Left ventricle myocardium superior (tissue), 1 donor: ENCODE measurements around the gene SNAP47. TPM values are rescaled to one million over a fixed set of nuclear protein-coding genes. Genes with fewer than 3 reads are reported as not detected.
A peak's percentile ranks its signal among the peaks of the same experiment; 100 is the strongest.

Source experiments
- ATAC-seq: fragments of 200-7000 bp; cut with Tn5 transposase; one replicate; pipeline ENCODE4 v1.9.1; 2020; ENCODE audit warnings: mild to moderate bottlenecking, moderate library complexity
- DNase-seq: peaks from one replicate; pipeline ENCODE4 v3.0.0-alpha.2; 2020
- intact Hi-C: fragments of 100-400 bp; cut with micrococcal nuclease; formaldehyde crosslinking; loops from one replicate; pipeline ENCODE4 v1.11.0; 2022
- total RNA-seq: library from RNA; stranded (reverse); fragmentation: NEBNext Ultra II Directional; extraction: Animal tissue kit (Norgen Biotek cat#: 25700); gene quantifications from one replicate; pipeline ENCODE4 v1.2.1, GENCODE V29; 2021
- donor health status: DM: no; HTN: yes; CAD: no; lungs with severe emphysema.

Gene SNAP47
- total RNA-seq, 1 donor from 2014 or later: 36.4 TPM

GRCh38 chr1:227731241-227731677, 4.0 kb upstream of the SNAP47 start:
- intact Hi-C loops: no loop called here
- ATAC-seq (no peak), DNase-seq (no peak)

- intact Hi-C loops: no loop called here
- ATAC-seq (no peak), DNase-seq (no peak)
Measured at GRCh38 chr1:227731696-227732585, 3.3 kb upstream of the SNAP47 start.

- DNase-seq (no peak), ATAC-seq (no peak)
- intact Hi-C loops: no loop called here
Measured at GRCh38 chr1:227732586-227733308, 2.5 kb upstream of the SNAP47 start.

GRCh38 chr1:227733309-227733705, 1.9 kb upstream of the SNAP47 start:
- ATAC-seq: no peak
- DNase-seq: no peak
- intact Hi-C loops: no loop called here

GRCh38 chr1:227733751-227734545, 1.3 kb upstream of the SNAP47 start:
- DNase-seq (no peak), ATAC-seq (no peak)
- intact Hi-C loops: no loop called here

- ATAC-seq (peak; percentile 0), DNase-seq (no peak)
- intact Hi-C loops: no loop called here
Measured at GRCh38 chr1:227734546-227734855, 734 bp upstream of the SNAP47 start.

- no peak for DNase-seq
- ATAC-seq: no peak
- intact Hi-C loops: no loop called here
Measured at GRCh38 chr1:227735539-227736285, 477 bp downstream of the SNAP47 start.

GRCh38 chr1:227736814-227737432, 1.7 kb downstream of the SNAP47 start:
- DNase-seq: no peak
- intact Hi-C loops: no loop called here
- no peak for ATAC-seq

- DNase-seq (no peak), ATAC-seq (no peak)
- intact Hi-C loops: no loop called here
Measured at GRCh38 chr1:227738820-227739219, 3.6 kb downstream of the SNAP47 start.

GRCh38 chr1:227739636-227740035, 4.4 kb downstream of the SNAP47 start:
- ATAC-seq (no peak), DNase-seq (no peak)
- intact Hi-C loops: no loop called here

- intact Hi-C loops: no loop called here
- ATAC-seq (no peak), DNase-seq (no peak)
Measured at GRCh38 chr1:227740401-227740960, 5.2 kb downstream of the SNAP47 start.

- no peak for DNase-seq
- no peak for ATAC-seq
Measured at GRCh38 chr1:227741166-227741870, 6.1 kb downstream of the SNAP47 start.

GRCh38 chr1:227742738-227743715, 7.8 kb downstream of the SNAP47 start:
- DNase-seq: no peak
- intact Hi-C loops: no loop called here

More at GRCh38 chr1:227741166-227741870, 6.1 kb downstream of the SNAP47 start:
- intact Hi-C loops: no loop called here

GRCh38 chr1:227744668-227745067, 9.4 kb downstream of the SNAP47 start:
- no peak for ATAC-seq
- intact Hi-C loops: no loop called here
- DNase-seq: no peak

More at GRCh38 chr1:227742738-227743715, 7.8 kb downstream of the SNAP47 start:
- ATAC-seq: no peak

GRCh38 chr1:227745568-227746265, 10.5 kb downstream of the SNAP47 start:
- intact Hi-C loops: no loop called here
- ATAC-seq (no peak), DNase-seq (no peak)

- ATAC-seq (no peak), DNase-seq (no peak)
- intact Hi-C loops: no loop called here
Measured at GRCh38 chr1:227746676-227747075, 11.4 kb downstream of the SNAP47 start.
